SJSA1 (cell line): ENCODE data around the gene NT5E. TPM values are rescaled to one million over a fixed set of nuclear protein-coding genes. Genes with fewer than 3 reads are reported as not detected.
"Not testable (repeated sequence)": the region's sequence is repeated elsewhere in the genome, so short reads cannot be mapped to it uniquely, and the experiment has no call there.

Source experiments
- DNase-seq, 2 experiments: peaks; one replicate each; pipeline ENCODE4 v3.0.0-alpha.2; 2015 to 2020; ENCODE audit warnings: low spot score in 2 of 2, low read depth in 1 of 2
- H3K27ac ChIP-seq: fragments of 250-450 bp; sonication (Bioruptor Pico); 2 replicates; pipeline ENCODE4 v1.5.1; 2020; ENCODE audit warnings: mild to moderate bottlenecking, moderate library complexity
- H3K27me3 ChIP-seq: fragments of 250-450 bp; sonication (Bioruptor Pico); replicated peaks from 2 replicates; pipeline ENCODE4 v1.5.1; 2020; ENCODE audit warnings: mild to moderate bottlenecking, moderate library complexity
- H3K36me3 ChIP-seq: fragments of 250-450 bp; sonication (Bioruptor Pico); 2 replicates; pipeline ENCODE4 v1.5.1; 2020; ENCODE audit warnings: mild to moderate bottlenecking
- H3K4me1 ChIP-seq: fragments of 250-450 bp; sonication (Bioruptor Pico); replicated peaks from 2 replicates; pipeline ENCODE4 v1.6.1; 2021; ENCODE audit warnings: mild to moderate bottlenecking
- H3K4me3 ChIP-seq: fragments of 250-450 bp; sonication (Bioruptor Pico); 2 replicates; pipeline ENCODE4 v1.5.1; 2020; ENCODE audit warnings: mild to moderate bottlenecking
- H3K9me3 ChIP-seq: fragments of 250-450 bp; sonication (Bioruptor Pico); replicated peaks from 2 replicates; pipeline ENCODE4 v1.5.1; 2020; ENCODE audit warnings: mild to moderate bottlenecking
- total RNA-seq: library from RNA; depleted of rRNA; stranded (reverse); fragments of >200 nt; shearing (Covaris generic); gene quantifications from 2 replicates; pipeline ENCODE4 v1.2.3, GENCODE V29; 2014; rRNA removed

NT5E gene
- total RNA-seq, result 37.3 and 51.2 TPM in 2 replicates

- H3K9me3 ChIP-seq, result no peaks in the 10 kb centered on the region
- H3K36me3 ChIP-seq, result peaks cover 4% of the 10 kb centered on the region
- peak; percentile 82 to 83 for DNase-seq
- H3K4me1 ChIP-seq, result peaks cover 43% of the 10 kb centered on the region
- peak within 1 kb of the TSS; percentile 59 for H3K4me3 ChIP-seq
- no peaks in the 10 kb centered on the region for H3K27me3 ChIP-seq
- H3K27ac ChIP-seq, result peak within 1 kb of the TSS; percentile 75
Measured at GRCh38 chr6:85449818-85450759, at the start of gene NT5E. TSS of gene NT5E (plus strand) at chr6:85450083. CDS start at chr6:85450140, 57 bp downstream.

- Histone ChIP-seq H3K36me3 (no peaks in the 10 kb centered on the region), H3K4me3 (no peak overlapping the region), H3K27me3 (no peaks in the 10 kb centered on the region), H3K9me3 (no peaks in the 10 kb centered on the region), H3K4me1 (peaks cover 62% of the 10 kb centered on the region), H3K27ac (peak overlapping the region; percentile 100)
- peak in 1 of 2 experiments; percentile 81 for DNase-seq
Measured at GRCh38 chr6:85400331-85400730, 49.6 kb upstream of the NT5E start.

- Histone ChIP-seq H3K36me3 (no peaks in the 10 kb centered on the region), H3K4me3 (no peak overlapping the region), H3K4me1 (peaks cover 73% of the 10 kb centered on the region), H3K27ac (peak overlapping the region; percentile 100), H3K27me3 (no peaks in the 10 kb centered on the region), H3K9me3 (no peaks in the 10 kb centered on the region)
- peak in 1 of 2 experiments; percentile 66 for DNase-seq
Measured at GRCh38 chr6:85401186-85402021, 48.5 kb upstream of the NT5E start.

GRCh38 chr6:85402071-85402470 lies 47.8 kb upstream of the NT5E start:
- DNase-seq, result no peak
- Histone ChIP-seq H3K4me1 (peaks cover 79% of the 10 kb centered on the region), H3K9me3 (no peaks in the 10 kb centered on the region), H3K4me3 (no peak overlapping the region), H3K27ac (peak overlapping the region; percentile 100), H3K36me3 (no peaks in the 10 kb centered on the region), H3K27me3 (no peaks in the 10 kb centered on the region)

- Histone ChIP-seq H3K4me1 (peaks cover 79% of the 10 kb centered on the region), H3K36me3 (no peaks in the 10 kb centered on the region), H3K4me3 (no peak overlapping the region), H3K27me3 (no peaks in the 10 kb centered on the region), H3K27ac (peak overlapping the region; percentile 100), H3K9me3 (no peaks in the 10 kb centered on the region)
- no peak for DNase-seq
Measured at GRCh38 chr6:85402922-85403321, 47.0 kb upstream of the NT5E start.

- Histone ChIP-seq H3K27ac (peak overlapping the region; percentile 100), H3K9me3 (no peaks in the 10 kb centered on the region), H3K4me1 (peaks cover 79% of the 10 kb centered on the region), H3K36me3 (no peaks in the 10 kb centered on the region), H3K4me3 (peak overlapping the region; percentile 12; the same call in 1 of the 2 replicates), H3K27me3 (no peaks in the 10 kb centered on the region)
- DNase-seq, result peak; percentile 75 to 94
Measured at GRCh38 chr6:85403331-85404015, 46.4 kb upstream of the NT5E start.

- peak in 1 of 2 experiments; percentile 86 for DNase-seq
- H3K27me3 ChIP-seq, H3K9me3 ChIP-seq, H3K36me3 ChIP-seq: not testable (repeated sequence)
- Histone ChIP-seq H3K4me1 (peaks cover 79% of the 10 kb centered on the region), H3K27ac (peak overlapping the region; percentile 100), H3K4me3 (peak overlapping the region; percentile 12; the same call in 1 of the 2 replicates)
Measured at GRCh38 chr6:85404016-85404563, 45.8 kb upstream of the NT5E start.

GRCh38 chr6:85404564-85405174 lies 45.2 kb upstream of the NT5E start:
- no peak overlapping the region for H3K4me3 ChIP-seq
- no peaks in the 10 kb centered on the region for H3K27me3 ChIP-seq
- DNase-seq, result peak; percentile 92 to 96
- H3K4me1 ChIP-seq, result peaks cover 74% of the 10 kb centered on the region
- H3K36me3 ChIP-seq, result no peaks in the 10 kb centered on the region
- no peaks in the 10 kb centered on the region for H3K9me3 ChIP-seq
- peak overlapping the region; percentile 100 for H3K27ac ChIP-seq

GRCh38 chr6:85405175-85405852 lies 44.6 kb upstream of the NT5E start:
- H3K36me3 ChIP-seq, result no peaks in the 10 kb centered on the region
- H3K4me1 ChIP-seq, result peaks cover 67% of the 10 kb centered on the region
- DNase-seq, result peak in 1 of 2 experiments; percentile 91
- peak overlapping the region; percentile 100 for H3K27ac ChIP-seq
- H3K27me3 ChIP-seq, result no peaks in the 10 kb centered on the region
- no peak overlapping the region for H3K4me3 ChIP-seq
- H3K9me3 ChIP-seq, result no peaks in the 10 kb centered on the region

GRCh38 chr6:85405853-85406198 lies 44.1 kb upstream of the NT5E start:
- H3K9me3 ChIP-seq, result no peaks in the 10 kb centered on the region
- no peak for DNase-seq
- no peaks in the 10 kb centered on the region for H3K36me3 ChIP-seq
- H3K27me3 ChIP-seq, result no peaks in the 10 kb centered on the region
- H3K4me3 ChIP-seq, result no peak overlapping the region
- peak overlapping the region; percentile 100 for H3K27ac ChIP-seq
- peaks cover 62% of the 10 kb centered on the region for H3K4me1 ChIP-seq

- H3K27me3 ChIP-seq, result no peaks in the 10 kb centered on the region
- DNase-seq, result no peak
- no peak overlapping the region for H3K27ac ChIP-seq
- no peak overlapping the region for H3K4me3 ChIP-seq
- peaks cover 54% of the 10 kb centered on the region for H3K4me1 ChIP-seq
- no peaks in the 10 kb centered on the region for H3K9me3 ChIP-seq
- no peaks in the 10 kb centered on the region for H3K36me3 ChIP-seq
Measured at GRCh38 chr6:85406641-85407075, 43.2 kb upstream of the NT5E start.

GRCh38 chr6:85408039-85408438 lies 41.8 kb upstream of the NT5E start:
- H3K27me3 ChIP-seq, result no peaks in the 10 kb centered on the region
- no peak overlapping the region for H3K4me3 ChIP-seq
- peaks cover 40% of the 10 kb centered on the region for H3K4me1 ChIP-seq
- H3K27ac ChIP-seq, result no peak overlapping the region
- DNase-seq, result no peak
- H3K9me3 ChIP-seq, result no peaks in the 10 kb centered on the region
- H3K36me3 ChIP-seq, result no peaks in the 10 kb centered on the region
